Glutamatergic neuron (in vitro differentiated cells): ENCODE results near the gene DCUN1D2. TPM values are rescaled to one million over a fixed set of nuclear protein-coding genes. Genes with fewer than 3 reads are reported as not detected.

Source experiments
- DNase-seq: peaks from one replicate; pipeline ENCODE4 v3.0.0; 2022
- H3K27ac Mint-ChIP-seq: one replicate; pipeline ENCODE4 v1.8.0; 2020; ENCODE audit warnings: mild to moderate bottlenecking, mixed read lengths, inconsistent platforms; ENCODE audit not compliant: unreplicated experiment
- H3K27me3 Mint-ChIP-seq: one replicate; pipeline ENCODE4 v1.8.0; 2020; ENCODE audit warnings: mild to moderate bottlenecking, moderate library complexity, mixed read lengths, inconsistent platforms; ENCODE audit not compliant: unreplicated experiment
- H3K36me3 Mint-ChIP-seq: one replicate; pipeline ENCODE4 v1.8.0; 2020; ENCODE audit warnings: mild to moderate bottlenecking, mixed read lengths, inconsistent platforms; ENCODE audit not compliant: unreplicated experiment
- H3K4me1 Mint-ChIP-seq: one replicate; pipeline ENCODE4 v1.8.0; 2020; ENCODE audit warnings: mild to moderate bottlenecking, low read depth, mixed read lengths, inconsistent platforms; ENCODE audit not compliant: unreplicated experiment
- H3K4me3 Mint-ChIP-seq: one replicate; pipeline ENCODE4 v1.8.0; 2020; ENCODE audit warnings: mild to moderate bottlenecking, mixed read lengths, inconsistent platforms; ENCODE audit not compliant: unreplicated experiment
- H3K9me3 Mint-ChIP-seq: one replicate; pipeline ENCODE4 v1.8.0; 2020; ENCODE audit warnings: mild to moderate bottlenecking, moderate library complexity, mixed read lengths, inconsistent platforms; ENCODE audit not compliant: unreplicated experiment
- CTCF ChIP-seq: fragments of 200-600 bp; sonication (generic); IDR thresholded peaks from one replicate; pipeline ENCODE4 v1.5.0; 2021; ENCODE audit not compliant: partially characterized antibody, unreplicated experiment
- total RNA-seq: library from RNA; stranded (reverse); fragmentation: NEBNext Ultra II Directional; extraction: Animal tissue kit (Norgen Biotek cat#: 25700); gene quantifications from one replicate; pipeline ENCODE4 v1.2.1, GENCODE V29; 2021; ENCODE audit not compliant: unreplicated experiment

DCUN1D2 gene
- total RNA-seq, 1 donor from 2014 or later, result 97.7 TPM

- H3K36me3 Mint-ChIP-seq, result no peaks in the 10 kb centered on the region
- H3K4me1 Mint-ChIP-seq, result peaks cover 22% of the 10 kb centered on the region
- H3K9me3 Mint-ChIP-seq, result peaks cover 4% of the 10 kb centered on the region
- no peak for DNase-seq
- H3K27me3 Mint-ChIP-seq, result no peaks in the 10 kb centered on the region
- no peak overlapping the region for H3K27ac Mint-ChIP-seq
- no peak overlapping the region for H3K4me3 Mint-ChIP-seq
- TF ChIP-seq CTCF, result no peak
Observed at GRCh38 chr13:113419531-113420193, 70.8 kb downstream of the DCUN1D2 start.

GRCh38 chr13:113418722-113419049 lies 71.8 kb downstream of the DCUN1D2 start:
- no peaks in the 10 kb centered on the region for H3K27me3 Mint-ChIP-seq
- TF ChIP-seq CTCF, result no peak
- H3K9me3 Mint-ChIP-seq, result peaks cover 4% of the 10 kb centered on the region
- peaks cover 22% of the 10 kb centered on the region for H3K4me1 Mint-ChIP-seq
- DNase-seq, result no peak
- H3K27ac Mint-ChIP-seq, result no peak overlapping the region
- no peak overlapping the region for H3K4me3 Mint-ChIP-seq
- no peaks in the 10 kb centered on the region for H3K36me3 Mint-ChIP-seq

- no peak for TF ChIP-seq CTCF
- H3K4me3 Mint-ChIP-seq, result no peak overlapping the region
- no peak for DNase-seq
- H3K36me3 Mint-ChIP-seq, result no peaks in the 10 kb centered on the region
- peaks cover 1% of the 10 kb centered on the region for H3K27me3 Mint-ChIP-seq
- H3K4me1 Mint-ChIP-seq, result peaks cover 22% of the 10 kb centered on the region
- H3K9me3 Mint-ChIP-seq, result peaks cover 4% of the 10 kb centered on the region
- no peak overlapping the region for H3K27ac Mint-ChIP-seq
Observed at GRCh38 chr13:113417836-113418721, 72.4 kb downstream of the DCUN1D2 start.

GRCh38 chr13:113417008-113417751 lies 73.3 kb downstream of the DCUN1D2 start:
- no peak for TF ChIP-seq CTCF
- no peak overlapping the region for H3K4me3 Mint-ChIP-seq

More at GRCh38 chr13:113417008-113417751, 73.3 kb downstream of the DCUN1D2 start:
- Mint-ChIP-seq H3K36me3 (no peaks in the 10 kb centered on the region), H3K9me3 (peaks cover 4% of the 10 kb centered on the region), H3K27me3 (peaks cover 2% of the 10 kb centered on the region), H3K27ac (peak overlapping the region; percentile 55), H3K4me1 (peaks cover 19% of the 10 kb centered on the region)
- no peak for DNase-seq
